Natural killer cell (primary cell): ENCODE measurements around the gene TCF25. TPM values are rescaled to one million over a fixed set of nuclear protein-coding genes. Genes with fewer than 3 reads are reported as not detected.

ENCODE experiments used
- ATAC-seq, 3 donors: fragments of 150-1000 bp in 2 of 3; fragments of 200-7000 bp in 1 of 3; cut with Tn5 transposase; 1 replicate in 1 of 3; 2 replicates in 2 of 3; pipeline ENCODE4 v1.10.0; 2021; ENCODE audit warnings: mild to moderate bottlenecking in 2 of 3, moderate library complexity in 2 of 3
- DNase-seq, 2 donors: peaks; one replicate each; pipeline versions ENCODE4 v3.0.0 to v3.0.0-alpha.2; 2013 to 2021; ENCODE audit warnings: mixed read lengths in 1 of 2
- H3K27ac ChIP-seq: one replicate; pipeline ENCODE4 v1.5.1; 2013; ENCODE audit warnings: mild to moderate bottlenecking, low read length
- H3K27me3 ChIP-seq: one replicate; pipeline ENCODE4 v1.6.1; 2013; ENCODE audit warnings: low read length; ENCODE audit not compliant: control insufficient read depth, insufficient read depth
- H3K36me3 ChIP-seq: one replicate; pipeline ENCODE4 v1.6.1; 2013; ENCODE audit warnings: low read length; ENCODE audit not compliant: control insufficient read depth, insufficient read depth
- H3K4me1 ChIP-seq: one replicate; pipeline ENCODE4 v1.6.1; 2013; ENCODE audit warnings: low read length; ENCODE audit not compliant: control insufficient read depth, insufficient read depth
- H3K4me3 ChIP-seq: one replicate; pipeline ENCODE4 v1.5.1; 2013; ENCODE audit warnings: low read length
- H3K9me3 ChIP-seq: one replicate; pipeline ENCODE4 v1.6.1; 2013; ENCODE audit warnings: low read length; ENCODE audit not compliant: control insufficient read depth, insufficient read depth
- H3K27ac Mint-ChIP-seq, 2 donors: one replicate each; pipeline ENCODE4 v1.8.0; 2022; ENCODE audit warnings: mild to moderate bottlenecking in 2 of 2, mixed read lengths in 2 of 2, moderate library complexity in 1 of 2
- H3K27me3 Mint-ChIP-seq, 2 donors: one replicate each; pipeline ENCODE4 v1.8.0; 2022; ENCODE audit warnings: low read depth in 2 of 2, mixed read lengths in 2 of 2
- H3K36me3 Mint-ChIP-seq: one replicate; pipeline ENCODE4 v1.8.0; 2022; ENCODE audit warnings: mixed read lengths
- H3K4me1 Mint-ChIP-seq, 2 donors: one replicate each; pipeline ENCODE4 v1.8.0; 2022; ENCODE audit warnings: mixed read lengths in 2 of 2
- H3K4me3 Mint-ChIP-seq: one replicate; pipeline ENCODE4 v1.8.0; 2022; ENCODE audit warnings: mild to moderate bottlenecking, moderate library complexity, mixed read lengths
- H3K9me3 Mint-ChIP-seq, 2 donors: one replicate each; pipeline ENCODE4 v1.8.0; 2022; ENCODE audit warnings: mixed read lengths in 2 of 2
- WGBS: methylation state at CpG from one replicate; pipeline ENCODE4 v1.1.7; 2013; ENCODE audit warnings: missing lambda C conversion rate; ENCODE audit not compliant: insufficient coverage; 5-methylcytosine and 5-hydroxymethylcytosine counted together
- intact Hi-C: fragments of 100-400 bp; cut with micrococcal nuclease; formaldehyde crosslinking; loops from one replicate; pipeline ENCODE4 v1.14.2; 2022
- total RNA-seq, 4 donors: library from RNA; stranded (reverse); fragments of 120-200 nt in 1 of 4; gene quantifications; one replicate each; pipeline versions ENCODE4 v1.2.3 to v1.2.4, GENCODE V29; 2013 to 2022
- TF ChIP-seq, protein P1 (sequence below): fragments of 200-600 bp; IDR thresholded peaks from one replicate; pipeline ENCODE4 v1.8.0; 2022; ENCODE audit warnings: antibody characterized with exemption

The TCF25 gene
- total RNA-seq, 3 donors from 2014 or later (not counting 1 experiment from before 2014, with no cell fraction given), result 509 to 682 (median 567) TPM

DNA sequence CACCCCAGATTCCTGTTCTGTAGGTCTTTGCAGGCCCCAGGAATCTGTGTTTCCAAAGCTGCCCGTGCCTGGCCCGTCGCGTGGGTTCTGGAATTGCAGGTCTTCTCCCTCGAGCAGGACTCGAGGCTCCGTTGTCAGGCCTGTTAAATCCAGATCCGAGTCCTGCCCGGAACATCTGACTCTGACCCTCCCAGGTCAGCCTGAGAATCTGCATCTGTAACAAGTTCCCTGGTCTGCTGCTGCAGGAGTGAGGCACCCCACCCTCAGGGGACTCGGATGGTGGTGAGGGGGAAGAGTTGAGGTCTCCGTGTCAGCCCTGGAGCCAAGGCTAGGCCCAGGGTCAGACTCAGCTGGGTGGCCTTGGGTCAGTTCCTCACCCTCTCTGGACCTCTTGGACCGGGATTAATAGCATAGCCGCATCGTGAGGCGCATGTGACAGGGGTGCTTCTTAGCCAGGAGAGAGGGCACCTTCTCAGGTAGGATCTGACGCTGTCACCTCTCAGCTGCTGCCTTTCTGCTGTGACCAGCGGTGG, 36.3 kb upstream of the TCF25 start:
- DNase-seq, result no peak
- no peaks in the 10 kb centered on the region for H3K27me3 Mint-ChIP-seq
- intact Hi-C loops, result no loop called here
- Histone ChIP-seq H3K9me3 (peaks cover 5% of the 10 kb centered on the region), H3K27ac (no peak overlapping the region), H3K4me3 (no peak overlapping the region), H3K27me3 (no peaks in the 10 kb centered on the region), H3K36me3 (no peaks in the 10 kb centered on the region), H3K4me1 (peaks cover 49% of the 10 kb centered on the region)
- TF ChIP-seq, protein P1, sequence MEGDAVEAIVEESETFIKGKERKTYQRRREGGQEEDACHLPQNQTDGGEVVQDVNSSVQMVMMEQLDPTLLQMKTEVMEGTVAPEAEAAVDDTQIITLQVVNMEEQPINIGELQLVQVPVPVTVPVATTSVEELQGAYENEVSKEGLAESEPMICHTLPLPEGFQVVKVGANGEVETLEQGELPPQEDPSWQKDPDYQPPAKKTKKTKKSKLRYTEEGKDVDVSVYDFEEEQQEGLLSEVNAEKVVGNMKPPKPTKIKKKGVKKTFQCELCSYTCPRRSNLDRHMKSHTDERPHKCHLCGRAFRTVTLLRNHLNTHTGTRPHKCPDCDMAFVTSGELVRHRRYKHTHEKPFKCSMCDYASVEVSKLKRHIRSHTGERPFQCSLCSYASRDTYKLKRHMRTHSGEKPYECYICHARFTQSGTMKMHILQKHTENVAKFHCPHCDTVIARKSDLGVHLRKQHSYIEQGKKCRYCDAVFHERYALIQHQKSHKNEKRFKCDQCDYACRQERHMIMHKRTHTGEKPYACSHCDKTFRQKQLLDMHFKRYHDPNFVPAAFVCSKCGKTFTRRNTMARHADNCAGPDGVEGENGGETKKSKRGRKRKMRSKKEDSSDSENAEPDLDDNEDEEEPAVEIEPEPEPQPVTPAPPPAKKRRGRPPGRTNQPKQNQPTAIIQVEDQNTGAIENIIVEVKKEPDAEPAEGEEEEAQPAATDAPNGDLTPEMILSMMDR, result no peak
- H3K9me3 Mint-ChIP-seq, result no peaks in the 10 kb centered on the region
- H3K36me3 Mint-ChIP-seq, result no peaks in the 10 kb centered on the region
- WGBS, result 93% methylated on average over 17 of the region's 17 CpGs
- H3K27ac Mint-ChIP-seq, result peak overlapping the region; percentile 63 to 65
- peaks cover 7 to 26% of the 10 kb centered on the region in 2 donors for H3K4me1 Mint-ChIP-seq
- no peak for ATAC-seq
- peak overlapping the region; percentile 78 for H3K4me3 Mint-ChIP-seq

DNA sequence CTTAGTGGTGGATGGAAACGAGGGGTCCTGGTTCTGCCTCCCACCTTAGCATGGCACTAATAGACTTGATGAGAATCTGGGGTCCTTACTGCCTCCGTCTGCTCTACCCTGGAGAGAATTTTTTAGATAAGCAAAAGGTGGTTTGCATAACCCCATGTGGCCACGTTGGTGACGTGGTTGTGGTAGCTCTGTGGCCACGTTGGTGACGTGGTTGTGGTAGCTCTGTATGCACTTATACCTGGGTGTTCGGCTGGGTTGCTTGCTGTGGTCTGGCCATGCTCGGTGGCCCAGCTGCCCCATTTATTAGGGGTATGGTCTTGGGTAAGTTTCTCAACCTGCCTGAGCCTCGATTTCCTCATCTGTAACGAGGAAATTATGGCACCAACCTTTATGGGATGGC, 32.1 kb upstream of the TCF25 start:
- TF ChIP-seq, protein P1, result no peak
- no peak overlapping the region for H3K4me3 ChIP-seq
- H3K27ac ChIP-seq, result no peak overlapping the region
- peaks cover 20 to 42% of the 10 kb centered on the region in 2 donors for H3K4me1 Mint-ChIP-seq
- peaks cover 66% of the 10 kb centered on the region for H3K4me1 ChIP-seq
- DNase-seq, result peak; percentile 80 to 90
- no peaks in the 10 kb centered on the region for H3K27me3 Mint-ChIP-seq
- H3K36me3 Mint-ChIP-seq, result no peaks in the 10 kb centered on the region
- H3K9me3 Mint-ChIP-seq, result no peaks in the 10 kb centered on the region
- H3K27me3 ChIP-seq, result no peaks in the 10 kb centered on the region
- WGBS, result 29% methylated on average over 10 of the region's 10 CpGs
- ATAC-seq, result peak; percentile 74 to 86 (median 83)
- H3K27ac Mint-ChIP-seq, result peak overlapping the region; percentile 86 to 90
- intact Hi-C loops, result loop anchor here (2.0 kb wide), 2 partner anchors 20 to 118 kb away; no protein-coding TSS in a partner anchor
- no peaks in the 10 kb centered on the region for H3K36me3 ChIP-seq
- peak overlapping the region; percentile 76 for H3K4me3 Mint-ChIP-seq
- H3K9me3 ChIP-seq, result no peaks in the 10 kb centered on the region

DNA sequence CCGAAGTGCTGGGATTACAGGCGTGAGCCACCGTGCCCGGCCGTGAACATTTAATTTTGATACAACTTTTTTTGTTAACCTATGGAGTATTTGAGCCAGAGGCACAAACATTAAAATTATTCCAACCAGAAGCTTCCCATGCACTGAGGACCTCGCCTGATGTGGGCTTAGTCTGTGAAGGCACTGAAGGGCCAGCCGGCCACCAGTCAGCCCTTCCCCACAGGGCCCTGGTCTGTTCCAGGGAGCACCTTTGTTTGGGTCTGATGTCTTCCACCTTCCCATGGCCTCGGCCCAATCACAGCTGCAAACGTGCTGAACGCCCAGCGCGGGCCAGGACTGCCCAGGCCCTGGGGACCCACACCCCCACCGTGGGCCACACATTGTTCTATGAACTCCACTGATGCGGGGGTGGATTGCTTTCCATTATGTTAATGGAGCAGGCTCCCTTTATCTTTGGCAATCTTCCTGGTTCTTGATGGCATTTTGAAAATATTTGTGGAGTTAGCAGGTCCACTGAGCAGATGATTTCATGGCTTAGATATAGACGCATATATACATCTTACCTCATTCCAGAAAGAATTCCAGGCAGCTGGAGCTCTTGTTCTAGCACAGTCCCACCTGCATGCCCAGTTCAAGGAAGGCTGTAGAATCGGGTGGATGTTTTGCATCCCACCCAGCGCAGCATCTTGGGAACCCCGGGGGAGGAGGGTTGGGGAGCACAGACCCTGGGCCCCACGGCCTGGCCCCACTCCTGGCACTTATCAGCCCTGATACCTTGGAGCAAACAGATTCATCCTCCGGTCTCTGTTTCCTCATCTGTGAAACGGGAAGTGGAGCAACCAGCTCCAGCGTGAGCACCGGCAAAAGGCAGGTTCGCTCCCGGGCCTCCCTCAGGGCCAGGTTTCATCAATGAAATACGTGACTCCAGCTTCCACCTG, 30.7 kb upstream of the TCF25 start:
- H3K4me3 Mint-ChIP-seq, result no peak overlapping the region
- H3K9me3 Mint-ChIP-seq, result no peaks in the 10 kb centered on the region
- WGBS, result 92% methylated on average over 26 of the region's 26 CpGs
- ATAC-seq (no peak), DNase-seq (no peak)
- intact Hi-C loops, result no loop called here
- no peak overlapping the region for H3K27ac Mint-ChIP-seq
- Histone ChIP-seq H3K36me3 (no peaks in the 10 kb centered on the region), H3K4me3 (no peak overlapping the region), H3K4me1 (peaks cover 58% of the 10 kb centered on the region), H3K9me3 (no peaks in the 10 kb centered on the region), H3K27ac (no peak overlapping the region), H3K27me3 (no peaks in the 10 kb centered on the region)
- H3K36me3 Mint-ChIP-seq, result no peaks in the 10 kb centered on the region
- TF ChIP-seq, protein P1, result no peak
- peaks cover 25 to 35% of the 10 kb centered on the region in 2 donors for H3K4me1 Mint-ChIP-seq
- no peaks in the 10 kb centered on the region for H3K27me3 Mint-ChIP-seq
